GM12872 (cell line): ENCODE data around the gene ATP10B.

ENCODE experiments used
- CTCF ChIP-seq: IDR thresholded peaks from 3 replicates; pipeline ENCODE4 v1.5.1; 2011; ENCODE audit warnings: low read depth, mild to moderate bottlenecking, low read length, moderate library complexity; ENCODE audit not compliant: insufficient read depth

ATP10B gene

GRCh38 chr5:160525471-160526261, 326.3 kb downstream of the ATP10B start:
- no peak for TF ChIP-seq CTCF

- TF ChIP-seq CTCF, result no peak
Observed at GRCh38 chr5:160524827-160525226, 327.2 kb downstream of the ATP10B start.

- no peak for TF ChIP-seq CTCF
Observed at GRCh38 chr5:160523502-160524163, 328.4 kb downstream of the ATP10B start.

GRCh38 chr5:160521392-160521663, 330.7 kb downstream of the ATP10B start:
- no peak for TF ChIP-seq CTCF

- TF ChIP-seq CTCF, result no peak
Observed at GRCh38 chr5:160520609-160521391, 331.2 kb downstream of the ATP10B start.

- no peak for TF ChIP-seq CTCF
Observed at GRCh38 chr5:160516696-160517530, 335.1 kb downstream of the ATP10B start.

GRCh38 chr5:160514866-160515265, 337.1 kb downstream of the ATP10B start:
- no peak for TF ChIP-seq CTCF
